HuH-7 (cell line): Measurements from ENCODE around the gene HAUS8.
"Not testable (repeated sequence)": the region's sequence is repeated elsewhere in the genome, so short reads cannot be mapped to it uniquely, and the experiment has no call there.

Experiments
- DNase-seq: peaks from one replicate; pipeline ENCODE4 v3.0.0; 2011; ENCODE audit warnings: low spot score

HAUS8 gene

DNA sequence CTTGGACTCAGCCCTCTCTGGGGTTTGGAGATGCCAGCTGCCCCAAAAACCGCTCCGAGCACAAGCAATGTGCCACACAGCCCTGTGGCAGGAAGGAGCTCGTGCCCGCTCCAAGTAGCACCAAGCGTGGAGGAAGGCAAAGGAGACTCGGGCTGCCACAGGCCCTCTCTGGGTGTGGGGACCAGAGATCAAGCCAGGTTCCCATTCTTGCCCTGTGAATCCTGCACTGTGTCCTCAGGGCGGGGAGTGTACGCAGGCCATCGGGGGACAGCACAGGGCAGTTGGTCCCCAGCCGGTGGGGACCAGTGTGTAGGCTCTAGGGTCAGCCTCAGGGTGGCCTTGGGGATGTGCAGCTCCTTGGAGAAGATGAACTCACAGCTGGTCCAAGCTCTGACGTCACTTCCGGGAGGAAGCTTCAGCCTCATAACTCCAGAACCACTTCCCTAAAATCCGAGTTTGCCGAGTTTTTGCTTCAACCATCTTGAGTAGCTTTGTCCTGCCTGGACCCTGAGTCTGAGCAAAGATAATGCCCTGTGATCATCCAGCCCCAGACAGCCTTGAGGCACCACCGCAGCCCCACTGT, 39.3 kb downstream of the HAUS8 start:
- no peak for DNase-seq

DNA sequence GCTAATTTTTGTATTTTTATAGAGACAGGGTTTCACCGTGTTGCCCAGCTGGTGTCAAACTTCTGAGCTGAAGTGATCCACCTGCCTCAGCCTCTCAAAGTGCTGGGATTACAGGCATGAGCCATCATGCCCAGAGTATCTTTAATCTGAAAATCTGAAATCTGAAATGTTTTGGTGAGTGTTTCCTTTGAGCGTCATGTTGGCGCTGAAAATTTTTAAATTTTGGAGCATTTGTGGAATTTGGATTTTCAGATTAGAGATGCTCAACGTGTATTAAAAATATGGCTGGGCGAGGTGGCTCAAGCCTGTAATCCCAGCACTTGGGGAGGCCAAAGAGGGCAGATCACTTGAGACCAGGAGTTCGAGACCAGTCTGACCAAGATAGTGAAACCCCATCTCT, 43.5 kb downstream of the HAUS8 start:
- no peak for DNase-seq

DNA sequence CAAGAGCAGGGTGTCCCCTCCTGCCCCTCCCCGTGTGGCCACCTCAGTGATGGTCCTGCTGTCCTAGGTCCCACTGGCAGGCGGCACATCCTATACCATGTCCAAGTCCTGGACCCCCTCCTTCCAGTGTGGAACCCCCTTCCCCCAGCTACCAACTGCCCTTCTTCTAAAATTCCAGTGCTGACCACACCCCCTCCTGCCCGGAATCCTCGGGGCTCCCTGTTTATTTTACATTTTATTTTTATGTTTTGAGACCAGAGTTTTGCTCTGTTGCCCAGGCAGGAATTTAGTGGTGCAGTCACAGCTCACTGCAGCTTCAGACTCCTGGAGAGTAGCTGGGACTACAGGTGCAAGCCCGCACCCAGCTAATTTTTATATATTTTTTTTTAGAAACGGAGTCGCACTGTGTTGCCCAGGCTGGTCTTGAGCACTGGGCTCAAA, 47.7 kb downstream of the HAUS8 start:
- DNase-seq: no peak

DNA sequence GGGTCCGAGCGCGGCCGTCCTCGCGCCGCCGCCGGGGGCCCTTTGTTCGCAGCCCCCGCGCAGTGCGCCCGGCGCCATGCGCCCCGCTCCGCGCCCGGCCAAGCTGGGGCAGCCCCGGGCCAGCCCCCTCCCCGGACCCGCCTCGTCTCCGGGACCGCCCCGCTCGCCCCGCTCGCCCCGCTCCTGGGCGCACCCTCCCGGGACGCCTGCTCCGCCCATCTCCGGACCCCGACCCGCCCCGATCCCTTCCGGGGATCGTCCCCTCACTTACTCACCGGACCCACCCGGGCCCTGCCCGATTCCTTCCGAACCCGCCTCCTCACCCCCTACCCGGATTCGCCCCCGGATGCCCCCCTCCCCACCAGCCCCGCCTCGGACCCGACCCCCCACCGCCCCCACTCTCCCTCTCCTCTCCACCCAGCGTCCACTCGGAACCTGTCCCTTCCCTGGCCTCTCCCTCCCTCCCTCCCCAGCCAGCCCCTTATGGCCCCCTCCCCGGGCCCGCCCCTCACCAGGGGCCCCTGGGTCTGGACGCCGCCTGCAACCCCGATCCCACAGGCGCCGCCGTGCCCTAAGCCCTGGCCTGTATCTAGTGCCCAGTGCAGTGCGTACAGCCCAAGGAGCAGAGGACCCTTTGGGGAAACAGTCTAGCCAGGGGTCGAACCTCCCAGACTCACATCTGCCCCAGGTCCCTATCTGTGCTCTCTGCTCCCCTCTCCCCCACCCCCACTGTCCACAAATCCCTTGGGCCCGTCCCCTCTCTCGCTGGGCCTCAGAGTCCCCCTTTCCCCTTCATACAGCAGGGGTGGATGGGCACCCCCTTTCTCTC, 48.3 kb downstream of the HAUS8 start, which contains the start of gene CPAMD8:
Gene CPAMD8, minus strand, starts transcription at position 105 of the 829 bp plus-strand sequence. CDS start 168 bp downstream, outside the sequence.
- no peak for DNase-seq

DNA sequence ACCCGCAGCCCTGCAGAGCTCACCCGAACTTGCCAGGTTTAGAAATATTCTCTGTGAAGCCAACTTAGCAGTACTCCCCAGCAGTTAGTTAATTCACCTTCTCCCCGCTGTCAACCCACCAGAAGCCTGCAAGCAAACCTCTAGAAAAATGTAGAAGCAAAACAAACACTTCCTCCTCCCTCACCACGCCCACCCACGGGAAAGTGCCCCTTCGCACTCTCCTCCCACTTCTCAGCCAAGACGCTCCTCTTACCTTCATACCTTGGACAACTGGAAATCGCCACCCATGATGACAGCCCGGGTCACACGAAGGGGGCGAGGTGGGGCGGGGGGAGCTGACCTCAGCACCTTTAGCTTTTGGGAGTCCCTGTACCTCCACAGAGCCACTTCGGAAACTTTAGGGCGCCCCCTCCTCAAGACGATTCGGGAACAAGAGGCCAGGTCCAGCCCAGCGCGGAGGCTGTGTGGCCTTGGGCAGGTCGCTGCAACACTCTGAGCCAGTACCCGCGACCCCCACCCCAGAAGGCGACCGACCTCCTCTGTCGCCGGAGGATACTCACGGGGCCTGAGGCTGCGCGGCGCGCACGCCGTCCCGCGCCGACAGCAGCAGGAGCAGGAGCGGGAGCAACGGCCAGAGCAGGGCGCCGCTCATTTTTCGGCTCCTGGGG, 49.1 kb downstream of the HAUS8 start:
- no peak for DNase-seq

DNA sequence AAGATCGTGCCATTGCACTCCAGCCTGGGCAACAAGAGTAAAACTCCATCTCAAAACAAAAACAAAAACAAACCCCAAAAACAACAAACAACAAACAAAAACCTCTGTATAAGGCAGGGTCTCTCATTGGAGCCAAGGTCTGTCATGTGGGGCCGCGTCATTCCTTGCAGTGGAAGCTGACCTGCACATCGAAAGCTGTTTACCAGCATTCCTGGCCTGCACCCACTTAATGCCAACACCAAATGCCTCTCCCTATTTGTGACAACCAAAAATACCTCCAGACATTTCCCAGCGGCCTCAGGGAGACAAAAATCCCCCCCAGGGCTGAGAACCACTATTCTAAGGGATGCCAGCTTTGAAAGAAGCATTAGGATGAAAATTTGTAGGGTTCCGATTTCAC, 49.9 kb downstream of the HAUS8 start:
- no peak for DNase-seq

DNA sequence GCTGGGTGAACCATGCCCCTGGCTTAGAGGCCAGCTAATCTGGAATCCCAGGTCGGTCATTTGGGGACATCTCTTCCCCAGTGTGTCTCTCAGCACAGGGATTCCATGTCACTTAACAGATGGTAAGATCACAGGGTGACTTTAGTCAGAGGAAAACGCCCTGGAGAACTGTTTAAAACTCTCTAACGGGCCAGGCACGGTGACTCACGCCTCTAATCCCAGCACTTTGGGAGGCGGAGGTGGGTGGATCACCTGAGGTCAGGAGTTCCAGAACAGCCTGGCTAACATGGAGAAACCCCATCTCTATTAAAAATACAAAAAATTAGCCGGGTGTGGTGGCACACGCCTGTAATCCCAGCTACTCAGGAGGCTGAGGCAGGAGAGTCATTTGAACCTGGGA, 50.3 kb downstream of the HAUS8 start:
- DNase-seq: not testable (repeated sequence)

DNA sequence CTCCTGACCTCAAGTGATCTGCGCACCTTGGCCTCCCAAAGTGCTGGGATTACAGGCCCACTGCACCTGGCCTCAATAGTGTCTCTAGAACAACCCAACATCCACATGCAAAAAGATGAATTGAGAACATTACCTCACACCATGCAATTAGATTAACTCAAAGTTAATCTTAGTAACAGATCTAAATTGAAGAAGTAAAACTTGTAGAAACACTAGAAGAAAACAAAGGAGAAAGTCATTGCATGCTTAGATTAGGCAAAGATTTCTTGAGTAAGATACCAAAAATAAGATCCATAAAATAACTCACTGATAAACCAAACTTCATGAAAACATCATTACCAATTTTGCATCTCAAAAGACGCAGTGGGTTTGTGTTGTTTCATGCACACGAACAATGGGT, 51.4 kb downstream of the HAUS8 start:
- DNase-seq: no peak

DNA sequence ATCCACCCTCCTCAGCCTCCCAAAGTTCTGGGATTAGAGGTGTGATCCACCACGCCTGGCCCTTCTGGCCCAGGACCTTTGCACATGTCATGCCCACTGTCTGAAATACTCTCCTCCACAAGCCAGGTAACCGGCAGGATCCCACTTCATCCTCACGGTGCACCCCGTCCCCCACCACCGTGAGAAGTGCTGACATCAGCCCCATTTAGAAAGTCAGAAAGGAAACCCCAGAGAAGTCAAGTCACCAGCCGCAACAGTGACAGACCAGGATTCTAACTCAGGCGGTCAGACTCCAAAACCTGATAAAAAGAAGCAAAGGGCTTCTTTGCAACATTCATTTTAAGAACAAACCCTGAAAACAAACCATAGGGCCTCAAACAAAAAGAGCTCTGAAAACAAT, 52.5 kb downstream of the HAUS8 start:
- no peak for DNase-seq

DNA sequence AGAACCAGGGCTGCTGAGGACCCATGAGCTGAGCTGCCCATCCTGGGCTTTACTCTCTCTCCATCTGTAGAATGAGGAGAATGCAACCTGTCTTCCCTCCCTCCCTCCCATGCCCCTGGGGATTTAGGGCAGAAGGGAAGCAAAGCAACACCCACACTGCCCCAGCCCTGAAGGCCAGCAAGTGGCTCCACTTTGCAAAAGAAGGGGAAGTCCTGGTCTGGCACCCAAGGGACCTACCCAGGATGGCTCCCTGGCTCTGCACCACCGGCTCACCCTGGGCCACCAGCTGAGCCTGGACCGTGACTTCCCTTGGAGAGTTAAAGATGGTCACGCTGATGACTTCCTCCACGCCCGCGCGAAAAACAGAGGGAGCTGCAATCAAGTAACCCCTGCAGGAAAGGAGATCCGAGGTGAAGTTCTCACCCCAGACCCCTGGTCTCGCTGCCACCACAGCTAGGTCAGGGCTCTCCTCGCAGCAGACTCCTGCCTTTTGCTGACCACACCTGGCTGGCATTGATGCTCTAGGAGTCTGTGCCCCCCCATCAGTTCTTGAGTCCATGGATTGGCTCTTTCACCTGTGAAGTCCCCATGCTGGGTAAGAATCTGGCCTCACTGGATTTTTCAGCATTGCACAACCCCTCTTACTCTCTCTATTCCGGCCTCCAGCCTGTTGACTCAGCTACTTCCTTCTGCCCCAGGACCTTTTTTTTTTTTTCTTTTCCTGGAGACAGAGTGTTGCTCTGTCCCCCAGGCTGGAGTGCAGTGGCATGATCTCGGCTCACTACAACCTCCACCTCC, 53.3 kb downstream of the HAUS8 start:
- peak; percentile 62 for DNase-seq

DNA sequence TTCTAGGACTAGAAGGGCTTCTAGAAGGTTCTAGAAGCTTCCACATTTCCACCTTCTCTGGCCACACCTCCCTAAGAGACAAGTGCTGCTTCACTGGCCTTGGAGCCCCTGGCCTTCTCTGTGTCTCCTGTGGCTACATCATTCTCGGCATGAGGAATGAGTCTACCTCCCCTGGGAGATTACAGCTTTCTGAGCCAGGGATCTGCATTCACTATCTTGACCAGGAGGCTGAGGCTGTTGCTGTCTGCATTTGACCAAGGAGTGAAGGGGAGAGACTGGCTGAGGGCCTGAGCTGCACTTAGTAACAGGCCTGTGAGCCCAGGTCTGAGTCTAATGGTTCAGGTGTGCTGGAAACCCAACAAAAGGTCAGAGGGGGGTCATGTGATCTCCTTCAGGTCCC, 53.9 kb downstream of the HAUS8 start:
- no peak for DNase-seq

DNA sequence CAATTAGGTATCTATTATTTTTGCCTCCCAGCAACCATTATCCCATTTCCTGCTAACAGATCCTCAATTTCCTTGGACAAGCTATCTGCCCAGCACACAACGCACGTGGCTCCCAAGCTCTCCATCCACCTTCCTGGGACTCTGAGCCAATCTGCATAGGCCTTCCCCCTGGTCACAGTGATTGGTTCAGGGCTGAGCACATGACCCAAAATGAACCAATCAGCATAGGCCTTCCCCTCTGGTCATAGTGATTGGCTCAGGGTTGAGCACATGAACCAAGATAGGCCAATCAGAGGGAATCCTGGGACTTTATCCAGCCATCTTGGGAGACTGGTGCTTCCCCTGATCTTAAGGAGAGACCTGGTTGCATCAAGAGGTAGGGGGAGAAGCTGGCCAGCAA, 54.4 kb downstream of the HAUS8 start:
- no peak for DNase-seq

DNA sequence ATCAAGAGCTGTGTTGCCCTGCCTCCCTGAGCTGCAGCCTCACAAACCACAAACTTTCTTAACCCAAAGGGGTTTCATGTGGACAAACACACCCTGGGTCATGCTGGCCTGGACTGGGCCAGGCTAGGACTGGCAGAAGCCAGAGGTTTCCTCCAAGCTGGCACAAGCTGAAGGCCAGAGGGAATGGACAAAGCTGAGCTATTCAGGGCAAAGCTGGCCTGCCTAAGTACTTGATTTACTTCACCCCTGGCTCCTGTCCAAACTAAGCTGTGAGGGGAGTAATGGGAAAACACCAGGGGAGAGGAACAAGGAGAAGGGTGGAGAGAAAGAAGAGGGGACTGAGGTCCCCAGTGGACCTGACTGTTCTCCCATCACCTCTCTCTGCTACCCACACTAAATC, 54.9 kb downstream of the HAUS8 start:
- no peak for DNase-seq

DNA sequence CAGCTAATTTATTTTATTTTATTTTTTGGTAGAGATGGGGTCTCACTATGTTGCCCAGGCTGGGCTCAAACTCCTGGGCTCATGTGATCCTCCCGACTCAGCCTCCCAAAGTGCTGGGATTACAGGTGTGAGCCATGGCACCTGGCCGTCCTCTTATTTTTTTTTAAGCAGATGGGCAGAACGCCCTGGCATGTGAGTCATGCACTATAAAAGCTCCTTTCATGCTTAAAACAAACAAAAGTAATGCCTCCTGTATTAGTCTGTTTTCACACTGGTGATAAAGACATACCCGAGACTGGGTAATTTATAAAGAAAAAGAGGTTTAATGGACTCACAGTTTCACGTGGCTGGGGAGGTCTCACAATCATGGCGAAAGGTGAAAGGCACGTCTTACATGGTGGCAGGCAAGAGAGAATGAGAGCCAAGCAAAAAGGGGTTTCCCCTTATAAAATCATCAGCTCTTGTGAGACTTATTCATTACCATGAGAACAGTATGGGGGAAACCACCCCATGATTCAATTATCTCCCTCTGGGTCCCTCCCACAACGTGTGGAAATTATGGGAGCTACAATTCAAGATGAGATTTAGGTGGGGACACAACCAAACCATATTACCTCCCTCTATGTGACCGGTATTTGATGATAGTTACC, 60.9 kb downstream of the HAUS8 start:
- not testable (repeated sequence) for DNase-seq

DNA sequence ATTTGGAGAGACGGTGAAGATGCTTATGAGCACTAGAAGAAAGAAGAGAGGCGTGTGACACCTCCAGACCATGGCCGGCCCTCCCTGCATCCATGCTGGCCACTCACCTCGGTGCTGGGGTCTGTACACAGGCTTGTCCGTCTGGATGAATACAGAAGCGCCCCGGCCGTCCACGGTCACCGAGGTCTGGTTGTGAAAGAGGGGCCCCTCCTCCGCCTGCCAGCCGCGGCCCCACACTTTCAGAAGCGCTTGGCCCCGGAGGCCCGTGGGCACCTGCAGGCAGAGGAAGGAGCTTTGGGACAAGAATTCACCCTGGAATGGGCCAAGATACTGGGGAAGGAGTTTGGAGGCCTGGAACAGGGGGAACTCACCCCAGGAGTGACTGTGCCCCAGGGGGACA, 63.8 kb downstream of the HAUS8 start:
- no peak for DNase-seq

DNA sequence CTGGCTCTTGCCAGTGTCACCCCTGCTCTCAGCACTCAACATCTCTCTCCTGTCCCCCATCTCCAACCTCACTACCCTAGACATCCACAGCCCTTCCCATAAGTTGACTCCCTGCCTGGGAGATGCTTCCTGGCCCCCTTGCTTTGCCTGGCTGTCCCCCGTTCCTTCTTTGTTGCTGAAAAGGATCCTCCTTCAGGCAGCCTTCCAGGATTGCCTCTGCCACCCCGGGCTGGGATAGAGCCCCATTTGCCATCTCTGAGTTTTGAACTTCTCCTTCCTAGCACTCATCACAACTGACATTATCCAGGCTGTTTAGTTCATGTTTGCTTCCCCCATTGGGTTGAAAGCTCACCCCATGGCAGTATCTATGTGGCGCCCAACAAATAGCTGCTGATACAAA, 68.7 kb downstream of the HAUS8 start:
- DNase-seq: no peak

DNA sequence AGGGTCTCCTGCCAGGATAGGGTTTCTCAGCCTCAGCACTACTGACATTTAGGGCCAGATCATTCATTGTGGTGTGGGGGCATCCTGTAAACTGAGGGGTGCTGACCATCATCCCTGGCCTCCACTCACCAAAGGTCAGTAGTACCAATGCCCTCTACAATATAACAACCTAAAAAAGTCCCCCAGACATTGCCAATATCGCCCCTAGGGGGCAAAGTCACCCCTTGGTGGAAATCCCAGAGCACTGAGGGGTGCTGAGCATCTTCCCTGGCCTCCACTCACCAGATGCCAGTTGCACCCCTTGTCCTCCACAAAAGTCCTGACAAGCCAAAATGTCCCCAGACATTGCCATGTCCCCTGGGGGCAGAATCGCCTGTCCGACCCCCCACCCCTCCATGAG, 70.3 kb downstream of the HAUS8 start:
- DNase-seq: no peak

DNA sequence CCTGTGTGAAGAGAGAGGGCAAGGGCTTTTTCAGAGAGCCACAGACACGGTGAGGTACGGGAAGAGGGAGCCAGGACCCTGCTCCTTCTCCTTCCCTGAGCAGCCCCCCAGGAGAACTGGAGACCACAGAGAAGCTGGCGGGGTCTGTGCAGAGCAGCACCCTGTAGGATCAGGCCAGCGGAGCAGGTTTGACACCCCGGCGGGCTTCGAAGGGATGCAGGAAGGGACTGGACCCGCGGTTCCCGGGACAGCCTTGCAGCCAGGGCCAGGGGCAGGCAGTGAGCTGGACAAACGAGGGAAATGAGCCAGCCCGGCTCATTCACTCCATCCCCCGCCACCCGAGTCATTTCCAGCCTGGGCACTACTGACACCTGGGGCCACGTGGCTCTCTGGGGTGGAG, 70.9 kb downstream of the HAUS8 start:
- DNase-seq: no peak

DNA sequence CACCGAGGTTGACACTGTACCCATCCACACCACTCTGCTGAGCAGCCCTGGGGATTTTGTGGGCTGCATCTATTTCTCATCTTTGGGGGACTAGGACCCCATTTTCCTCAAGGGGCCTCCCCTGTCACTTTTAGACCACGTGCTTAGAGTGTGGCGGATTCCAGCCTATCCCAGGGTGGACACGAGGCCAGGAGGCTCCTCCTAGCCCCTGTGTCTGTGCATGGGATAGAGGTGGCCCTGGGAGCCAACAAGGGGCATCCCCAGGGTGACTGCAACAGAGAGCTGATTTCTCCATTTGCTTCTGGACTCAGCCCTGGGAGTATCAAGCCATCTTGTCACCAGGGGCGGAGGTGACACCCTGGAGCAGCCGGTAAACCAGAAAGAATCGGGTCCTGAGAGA, 72.8 kb downstream of the HAUS8 start:
- no peak for DNase-seq

DNA sequence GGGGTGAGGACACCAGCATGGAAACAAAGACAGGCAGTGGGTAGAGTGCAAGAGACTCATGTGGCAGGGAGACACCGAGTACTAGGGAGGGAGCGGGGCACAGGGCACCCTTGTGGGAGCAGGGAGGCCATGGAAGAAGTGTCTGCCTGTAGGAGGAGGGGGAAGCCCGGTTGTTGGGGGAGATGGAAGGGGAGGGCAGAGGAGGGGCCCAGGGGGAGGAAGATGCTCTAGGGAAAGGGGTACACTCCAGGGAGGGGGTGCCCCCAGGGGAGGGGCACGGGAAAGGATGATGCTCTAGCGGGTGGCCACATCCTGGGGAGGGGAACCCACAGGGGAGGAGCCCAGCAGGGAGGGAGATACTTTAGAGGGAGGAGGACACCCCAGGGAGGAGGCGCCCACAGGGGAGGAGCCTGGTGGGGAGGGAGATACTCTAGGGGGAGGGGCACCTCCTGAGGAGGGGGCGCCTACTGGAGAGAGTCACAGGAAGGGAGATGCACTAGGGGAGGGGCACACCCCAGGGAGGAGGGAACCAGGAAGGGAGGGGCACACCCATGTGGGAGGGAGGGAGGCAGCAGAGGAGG, 73.6 kb downstream of the HAUS8 start:
- no peak for DNase-seq
